Trophoblast cell (in vitro differentiated cells and primary cell): Measurements from ENCODE around the gene CACNA2D1.

Experiments used
- DNase-seq, 2 donors: peaks; one replicate each; pipeline ENCODE4 v3.0.0-alpha.2; 2016
- H2AFZ ChIP-seq: 2 replicates; pipeline ENCODE4 v1.6.1; 2013; ENCODE audit warnings: low read length, moderate library complexity, mild to moderate bottlenecking; ENCODE audit not compliant: insufficient read depth, poor library complexity
- H2AK5ac ChIP-seq: 2 replicates; pipeline ENCODE4 v1.6.1; 2013; ENCODE audit warnings: mild to moderate bottlenecking, low read length
- H2BK120ac ChIP-seq: 2 replicates; pipeline ENCODE4 v1.6.1; 2013; ENCODE audit warnings: low read length, mild to moderate bottlenecking, moderate library complexity; ENCODE audit not compliant: insufficient read depth, poor library complexity
- H2BK12ac ChIP-seq: 2 replicates; pipeline ENCODE4 v1.6.1; 2013; ENCODE audit warnings: mild to moderate bottlenecking, low read length, moderate library complexity
- H2BK5ac ChIP-seq: 2 replicates; pipeline ENCODE4 v1.6.1; 2013; ENCODE audit warnings: low read length, low read depth, moderate library complexity, mild to moderate bottlenecking; ENCODE audit not compliant: poor library complexity
- H3K14ac ChIP-seq: 2 replicates; pipeline ENCODE4 v1.6.1; 2013; ENCODE audit warnings: mild to moderate bottlenecking, low read length
- H3K18ac ChIP-seq: 2 replicates; pipeline ENCODE4 v1.6.1; 2013; ENCODE audit warnings: mild to moderate bottlenecking, low read length
- H3K23ac ChIP-seq: 2 replicates; pipeline ENCODE4 v1.6.1; 2013; ENCODE audit warnings: low read length
- H3K27ac ChIP-seq: 2 replicates; pipeline ENCODE4 v1.5.1; 2013; ENCODE audit warnings: low read depth, mild to moderate bottlenecking, inconsistent platforms, low read length, moderate library complexity
- H3K27me3 ChIP-seq: 2 replicates; pipeline ENCODE4 v1.6.1; 2013; ENCODE audit warnings: inconsistent platforms, mild to moderate bottlenecking, low read length, moderate library complexity; ENCODE audit not compliant: insufficient read depth
- H3K36me3 ChIP-seq, 2 experiments: 1 replicate in 1 of 2; 2 replicates in 1 of 2; pipeline ENCODE4 v1.6.1; 2013; ENCODE audit warnings: low read length in 2 of 2, mild to moderate bottlenecking in 2 of 2, moderate library complexity in 1 of 2; ENCODE audit not compliant: insufficient read depth in 2 of 2, control insufficient read depth in 1 of 2
- H3K4ac ChIP-seq: 2 replicates; pipeline ENCODE4 v1.6.1; 2013; ENCODE audit warnings: low read depth, mild to moderate bottlenecking, low read length, moderate library complexity
- H3K4me1 ChIP-seq, 2 experiments: 1 replicate in 1 of 2; 2 replicates in 1 of 2; pipeline ENCODE4 v1.6.1; 2013; ENCODE audit warnings: low read length in 2 of 2, mild to moderate bottlenecking in 2 of 2, moderate library complexity in 1 of 2; ENCODE audit not compliant: insufficient read depth in 2 of 2, control insufficient read depth in 1 of 2
- H3K4me2 ChIP-seq: 2 replicates; pipeline ENCODE4 v1.6.1; 2013; ENCODE audit warnings: inconsistent platforms, mild to moderate bottlenecking, low read length, moderate library complexity
- H3K4me3 ChIP-seq: 2 replicates; pipeline ENCODE4 v1.5.1; 2013; ENCODE audit warnings: mild to moderate bottlenecking, low read depth, low read length, inconsistent platforms
- H3K79me1 ChIP-seq: one replicate; pipeline ENCODE4 v1.6.1; 2013; ENCODE audit warnings: low read length
- H3K79me2 ChIP-seq: 2 replicates; pipeline ENCODE4 v1.6.1; 2013; ENCODE audit warnings: low read length, mild to moderate bottlenecking; ENCODE audit not compliant: control insufficient read depth, insufficient read depth, poor library complexity
- H3K9ac ChIP-seq: 2 replicates; pipeline ENCODE4 v1.6.1; 2013; ENCODE audit warnings: mild to moderate bottlenecking, low read length
- H3K9me3 ChIP-seq: 2 replicates; pipeline ENCODE4 v1.6.1; 2013; ENCODE audit warnings: low read depth, mild to moderate bottlenecking, control low read depth, inconsistent platforms, low read length; ENCODE audit not compliant: insufficient read depth
- H4K12ac ChIP-seq: 2 replicates; pipeline ENCODE4 v1.6.1; 2013; ENCODE audit warnings: low read depth, mild to moderate bottlenecking, low read length, moderate library complexity
- H4K8ac ChIP-seq: 2 replicates; pipeline ENCODE4 v1.6.1; 2013; ENCODE audit warnings: low read depth, mild to moderate bottlenecking, low read length, moderate library complexity
- H4K91ac ChIP-seq: one replicate; pipeline ENCODE4 v1.6.1; 2013; ENCODE audit warnings: low read depth, mild to moderate bottlenecking, low read length, moderate library complexity
- WGBS: extraction: QIAGEN DNeasy Blood & Tissue Kit; methylation state at CpG from one replicate; pipeline ENCODE4 v1.1.7; 2013; ENCODE audit warnings: missing lambda C conversion rate; ENCODE audit not compliant: insufficient read length, insufficient coverage; ENCODE audit errors: extremely low coverage; 5-methylcytosine and 5-hydroxymethylcytosine counted together

Gene CACNA2D1

GRCh38 chr7:82393840-82394220 is 49.7 kb downstream of the CACNA2D1 start:
- H3K27ac ChIP-seq = no peak overlapping the region
- no peak overlapping the region for H3K14ac ChIP-seq
- H3K18ac ChIP-seq = no peak overlapping the region
- H2BK120ac ChIP-seq = no peak overlapping the region
- no peak overlapping the region for H2AK5ac ChIP-seq
- H4K12ac ChIP-seq = no peak overlapping the region
- no peak overlapping the region for H3K23ac ChIP-seq
- no peak overlapping the region for H3K4me2 ChIP-seq
- H3K79me2 ChIP-seq = no peaks in the 10 kb centered on the region
- no peaks in the 10 kb centered on the region for H3K4me1 ChIP-seq
- no peak overlapping the region for H3K4me3 ChIP-seq
- no CpG with 5 or more reads among the region's 2 CpGs for WGBS
- H3K27me3 ChIP-seq = no peaks in the 10 kb centered on the region
- DNase-seq = no peak
- H4K8ac ChIP-seq = no peak overlapping the region
- H4K91ac ChIP-seq = no peak overlapping the region
- no peak overlapping the region for H2AFZ ChIP-seq
- no peak overlapping the region for H2BK5ac ChIP-seq
- no peak overlapping the region for H2BK12ac ChIP-seq
- peaks cover 3% of the 10 kb centered on the region for H3K9me3 ChIP-seq
- H3K36me3 ChIP-seq = no peaks in the 10 kb centered on the region
- no peak overlapping the region for H3K4ac ChIP-seq
- no peaks in the 10 kb centered on the region for H3K79me1 ChIP-seq
- no peak overlapping the region for H3K9ac ChIP-seq

- Histone ChIP-seq H3K4me1 (no peaks in the 10 kb centered on the region), H4K12ac (no peak overlapping the region), H3K27me3 (no peaks in the 10 kb centered on the region), H4K91ac (no peak overlapping the region), H3K36me3 (no peaks in the 10 kb centered on the region), H3K27ac (no peak overlapping the region), H2BK12ac (no peak overlapping the region), H3K9ac (no peak overlapping the region), H4K8ac (no peak overlapping the region), H2BK120ac (no peak overlapping the region), H3K79me2 (no peaks in the 10 kb centered on the region), H3K18ac (no peak overlapping the region), H3K4ac (no peak overlapping the region), H2AK5ac (no peak overlapping the region), H3K23ac (no peak overlapping the region), H2AFZ (no peak overlapping the region), H3K9me3 (peaks cover 3% of the 10 kb centered on the region), H3K79me1 (no peaks in the 10 kb centered on the region), H2BK5ac (no peak overlapping the region), H3K4me2 (no peak overlapping the region), H3K14ac (no peak overlapping the region), H3K4me3 (no peak overlapping the region)
- WGBS = no CpG with 5 or more reads among the region's 4 CpGs
- DNase-seq = peak in 1 of 2 donors; percentile 7
These were observed 50.3 kb downstream of the CACNA2D1 start for GRCh38 chr7:82393076-82393839.

- H4K8ac ChIP-seq = no peak overlapping the region
These were observed 52.6 kb downstream of the CACNA2D1 start for GRCh38 chr7:82390936-82391335.

GRCh38 chr7:82389876-82390275 is 53.7 kb downstream of the CACNA2D1 start:
- H3K14ac ChIP-seq = no peak overlapping the region
- H2BK12ac ChIP-seq = no peak overlapping the region

More at GRCh38 chr7:82390936-82391335, 52.6 kb downstream of the CACNA2D1 start:
- Histone ChIP-seq H3K23ac (no peak overlapping the region), H3K36me3 (no peaks in the 10 kb centered on the region), H2BK12ac (no peak overlapping the region), H3K79me1 (no peaks in the 10 kb centered on the region), H3K27me3 (no peaks in the 10 kb centered on the region), H3K79me2 (no peaks in the 10 kb centered on the region), H3K9ac (no peak overlapping the region), H3K4ac (no peak overlapping the region), H2AFZ (no peak overlapping the region), H3K14ac (no peak overlapping the region), H3K27ac (no peak overlapping the region), H2BK5ac (no peak overlapping the region), H3K4me2 (no peak overlapping the region), H3K9me3 (peaks cover 3% of the 10 kb centered on the region), H4K91ac (no peak overlapping the region), H2AK5ac (no peak overlapping the region), H3K4me3 (no peak overlapping the region), H2BK120ac (no peak overlapping the region), H3K18ac (no peak overlapping the region), H3K4me1 (no peaks in the 10 kb centered on the region), H4K12ac (no peak overlapping the region)
- DNase-seq = no peak

More at GRCh38 chr7:82389876-82390275, 53.7 kb downstream of the CACNA2D1 start:
- Histone ChIP-seq H4K12ac (no peak overlapping the region), H3K79me1 (no peaks in the 10 kb centered on the region), H2AFZ (no peak overlapping the region), H3K9me3 (peaks cover 3% of the 10 kb centered on the region), H3K23ac (no peak overlapping the region), H3K4ac (no peak overlapping the region), H3K4me3 (no peak overlapping the region), H3K27me3 (no peaks in the 10 kb centered on the region), H3K4me2 (no peak overlapping the region), H3K9ac (no peak overlapping the region), H2BK120ac (no peak overlapping the region), H4K91ac (no peak overlapping the region), H3K4me1 (no peaks in the 10 kb centered on the region), H2AK5ac (no peak overlapping the region), H3K27ac (no peak overlapping the region), H3K36me3 (no peaks in the 10 kb centered on the region), H4K8ac (no peak overlapping the region), H2BK5ac (no peak overlapping the region), H3K18ac (no peak overlapping the region), H3K79me2 (no peaks in the 10 kb centered on the region)
- DNase-seq = no peak
- no CpG with 5 or more reads among the region's 3 CpGs for WGBS
